Measurements from ENCODE around the gene KRTAP9-3. TPM values are rescaled to one million over a fixed set of nuclear protein-coding genes. Genes with fewer than 3 reads are reported as not detected.
"Not testable (repeated sequence)": the region's sequence is repeated elsewhere in the genome, so short reads cannot be mapped to it uniquely, and the experiment has no call there.

Gene KRTAP9-3
- total RNA-seq, 1 donor from 2014 or later, result not detected

DNA sequence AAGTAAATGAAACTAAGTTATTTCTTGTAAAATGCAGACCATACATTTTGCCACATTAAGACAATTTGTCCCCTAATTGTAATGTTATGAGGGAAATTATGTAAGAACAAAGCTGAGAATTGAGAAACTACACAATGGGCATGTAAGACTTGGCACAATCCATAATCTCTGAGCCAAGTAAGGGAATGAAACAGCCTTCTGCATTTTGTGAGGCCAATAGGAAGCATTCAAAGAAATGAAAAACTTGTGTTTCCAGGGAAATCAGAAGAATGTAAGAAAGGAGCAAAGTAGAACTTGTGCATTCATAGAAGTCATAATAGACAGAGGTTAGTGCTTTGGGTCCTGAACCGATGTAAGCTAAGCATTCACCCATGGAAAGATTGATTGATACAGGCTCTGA lies 19.0 kb downstream of the KRTAP9-3 start:
- no peak for DNase-seq

DNA sequence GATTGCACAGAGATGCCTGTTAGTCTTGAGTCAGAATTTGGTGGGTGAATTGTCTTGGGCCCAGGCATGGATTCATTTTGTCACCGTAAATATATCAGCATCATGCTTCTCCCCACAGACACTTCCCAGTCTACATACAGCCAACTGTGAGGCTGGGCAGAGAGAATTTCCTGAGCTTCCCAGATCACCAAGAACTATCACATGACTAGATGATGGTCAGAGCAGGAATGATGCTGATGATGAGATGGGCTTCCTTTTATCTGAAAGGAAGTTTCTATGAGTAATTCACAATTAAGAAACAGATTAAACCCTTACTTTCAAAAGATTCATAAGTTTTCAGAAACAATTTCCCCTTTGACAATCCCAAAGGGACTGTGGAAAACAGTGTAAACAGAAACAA lies 22.6 kb downstream of the KRTAP9-3 start:
- DNase-seq, result no peak

DNA sequence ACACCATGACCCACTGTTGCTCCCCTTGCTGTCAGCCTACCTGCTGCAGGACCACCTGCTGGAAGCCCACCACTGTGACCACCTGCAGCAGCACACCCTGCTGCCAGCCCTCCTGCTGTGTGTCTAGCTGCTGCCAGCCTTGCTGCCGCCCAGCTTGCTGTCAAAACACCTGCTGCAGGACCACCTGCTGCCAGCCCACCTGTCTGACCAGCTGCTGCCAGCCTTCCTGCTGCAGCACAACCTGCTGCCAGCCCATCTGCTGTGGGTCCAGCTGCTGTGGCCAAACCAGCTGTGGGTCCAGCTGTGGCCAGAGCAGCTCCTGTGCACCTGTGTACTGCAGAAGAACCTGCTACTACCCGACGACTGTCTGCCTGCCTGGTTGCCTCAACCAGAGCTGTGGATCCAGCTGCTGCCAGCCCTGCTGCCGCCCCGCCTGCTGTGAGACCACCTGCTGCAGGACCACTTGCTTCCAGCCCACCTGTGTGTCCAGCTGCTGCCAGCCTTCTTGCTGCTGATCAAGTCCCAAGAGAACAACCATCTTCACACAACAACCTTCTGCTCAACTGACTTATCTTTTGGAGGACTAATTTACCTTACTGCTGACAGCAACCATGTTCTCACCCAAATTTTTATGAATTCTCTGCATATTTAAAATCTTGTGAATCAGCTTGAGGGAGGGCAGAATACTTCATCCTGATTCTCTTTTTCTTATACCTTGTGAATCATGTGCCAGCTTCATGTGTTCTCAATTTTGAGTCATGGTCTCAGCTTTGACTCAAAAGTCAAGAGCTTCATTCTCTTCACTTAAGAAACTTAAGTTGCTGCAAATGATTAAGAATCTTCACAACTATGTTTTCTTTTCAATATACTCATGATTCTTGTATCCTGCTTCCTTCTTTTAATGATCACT lies 23.4 kb downstream of the KRTAP9-3 start, which contains the start of gene KRTAP9-9:
Gene KRTAP9-9, plus strand, starts transcription at position 4 of the 910 bp plus-strand sequence.
- DNase-seq, result not testable (repeated sequence)

DNA sequence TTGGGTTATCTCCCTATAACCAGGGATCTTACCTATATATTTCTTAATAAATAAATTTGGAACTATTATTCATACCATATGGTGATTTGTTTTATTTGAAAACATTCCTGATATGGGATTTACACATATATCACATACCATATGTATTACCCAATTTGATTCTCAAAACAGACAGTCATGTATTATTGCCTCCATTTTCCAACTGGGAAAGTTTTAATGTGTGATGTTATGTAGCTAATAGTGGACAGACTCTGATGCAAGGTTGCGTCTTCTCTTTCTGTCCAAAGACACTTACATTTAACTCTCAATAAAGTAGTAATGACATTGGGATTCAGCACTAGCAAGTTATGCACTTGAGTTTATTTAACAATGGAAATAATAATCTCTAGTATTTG lies 24.0 kb downstream of the KRTAP9-3 start:
- no peak for DNase-seq

DNA sequence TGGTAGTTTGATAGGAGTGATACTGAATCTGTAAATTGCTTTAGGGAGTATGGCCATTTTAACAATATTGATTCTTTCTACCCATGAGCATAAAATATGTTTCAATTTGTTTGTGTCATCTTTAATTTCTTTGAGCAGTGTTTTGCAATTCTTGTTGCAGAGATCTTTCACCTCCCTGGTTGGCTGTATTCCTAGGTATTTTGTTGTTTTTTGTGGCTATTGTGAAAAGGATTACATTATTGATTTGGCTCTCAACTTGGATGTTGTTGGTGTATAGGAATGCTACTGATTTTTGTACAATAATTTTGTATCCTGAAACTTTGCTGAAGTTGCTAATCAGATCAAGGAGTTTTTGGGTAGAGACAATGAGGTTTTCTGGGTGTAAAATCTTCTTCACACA lies 26.2 kb downstream of the KRTAP9-3 start:
- no peak for DNase-seq

DNA sequence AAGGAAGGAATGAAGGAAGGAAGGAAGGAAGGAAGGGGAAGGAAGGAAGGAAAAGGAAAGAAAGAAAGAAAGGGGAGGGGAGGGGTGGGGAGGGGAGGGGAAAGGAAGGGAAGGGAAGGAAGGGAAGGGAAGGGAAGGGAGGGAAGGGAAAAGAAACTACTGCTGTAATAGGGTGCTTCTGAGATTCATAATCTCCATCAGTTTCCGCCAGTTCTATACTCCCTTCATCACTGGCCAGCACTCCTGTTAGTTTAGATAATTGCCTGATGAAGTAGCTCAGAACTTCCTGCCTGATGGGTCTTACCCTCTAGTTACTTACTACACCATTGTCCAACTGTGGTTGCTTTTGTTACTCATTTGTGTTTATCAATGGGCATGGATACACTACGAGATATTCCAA lies 31.0 kb downstream of the KRTAP9-3 start:
- no peak for DNase-seq

DNA sequence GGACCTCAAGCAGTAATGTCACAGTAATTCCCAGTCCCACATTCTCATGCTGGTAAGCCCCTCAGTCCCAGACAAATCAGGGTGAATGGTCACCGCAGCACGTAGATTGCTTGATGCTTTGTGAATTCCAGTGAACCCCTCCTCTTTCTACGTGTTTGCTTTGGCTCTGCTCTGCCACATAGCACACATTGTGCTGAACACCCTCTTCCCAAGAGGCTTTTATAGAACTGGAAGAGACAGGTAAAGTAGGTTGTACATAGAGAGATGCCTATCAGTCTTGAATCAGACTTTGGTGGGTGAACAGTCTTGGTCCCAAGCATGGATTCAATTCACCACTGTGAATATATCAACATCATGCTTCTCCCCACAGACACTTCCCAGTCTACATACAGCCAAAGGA lies 32.4 kb downstream of the KRTAP9-3 start:
- no peak for DNase-seq

DNA sequence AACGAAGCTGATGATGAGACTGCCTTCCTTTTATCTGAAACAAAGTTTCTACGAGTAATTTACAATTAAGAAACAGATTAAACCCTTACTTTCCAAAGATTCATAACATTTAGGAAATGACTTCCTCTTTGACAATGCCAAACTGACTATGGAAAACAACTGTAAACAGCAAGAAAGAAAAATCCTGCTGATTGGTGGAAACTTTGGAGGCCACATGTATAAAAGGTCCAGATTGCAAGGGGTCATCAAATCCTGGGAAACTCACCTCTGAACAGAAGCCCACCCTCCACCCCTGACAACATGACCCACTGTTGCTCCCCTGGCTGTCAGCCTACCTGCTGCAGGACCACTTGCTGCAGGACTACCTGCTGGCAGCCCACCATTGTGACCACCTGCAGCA lies 32.8 kb downstream of the KRTAP9-3 start, which contains the start of gene KRTAP9-6:
Gene KRTAP9-6, plus strand, starts transcription at position 301 of the 400 bp plus-strand sequence. Its CDS starts 0 bp downstream, at position 301.
- DNase-seq, result no peak

DNA sequence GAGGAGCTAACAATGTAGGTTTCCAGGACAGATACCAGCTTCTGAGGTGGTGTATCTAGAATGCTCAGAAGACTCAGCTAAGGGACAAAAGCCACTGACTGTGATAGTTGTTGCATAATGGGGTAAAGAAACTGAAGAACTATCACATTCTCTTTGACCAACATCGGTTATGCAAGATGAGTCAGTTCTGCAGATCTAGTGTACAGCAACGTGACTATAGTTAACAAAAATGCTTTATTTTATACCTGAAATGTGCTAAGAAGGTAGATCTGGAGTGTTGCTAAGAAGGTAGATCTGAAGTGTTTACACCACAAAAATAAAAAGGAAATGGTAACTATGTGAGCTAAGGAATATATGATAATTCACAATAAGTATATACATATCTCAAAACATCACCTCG lies 35.5 kb downstream of the KRTAP9-3 start:
- no peak for DNase-seq

DNA sequence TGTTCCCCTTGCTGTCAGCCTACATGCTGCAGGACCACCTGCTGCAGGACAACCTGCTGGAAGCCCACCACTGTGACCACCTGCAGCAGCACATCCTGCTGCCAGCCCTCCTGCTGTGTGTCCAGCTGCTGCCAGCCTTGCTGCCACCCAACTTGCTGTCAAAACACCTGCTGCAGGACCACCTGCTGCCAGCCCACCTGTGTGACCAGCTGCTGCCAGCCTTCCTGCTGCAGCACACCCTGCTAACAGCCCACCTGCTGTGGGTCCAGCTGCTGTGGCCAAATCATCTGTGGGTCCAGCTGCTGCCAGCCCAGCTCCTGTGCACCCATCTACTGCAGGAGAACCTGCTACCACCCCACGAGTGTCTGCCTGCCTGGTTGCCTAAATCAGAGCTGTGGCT lies 39.1 kb downstream of the KRTAP9-3 start:
- DNase-seq, result not testable (repeated sequence)

DNA sequence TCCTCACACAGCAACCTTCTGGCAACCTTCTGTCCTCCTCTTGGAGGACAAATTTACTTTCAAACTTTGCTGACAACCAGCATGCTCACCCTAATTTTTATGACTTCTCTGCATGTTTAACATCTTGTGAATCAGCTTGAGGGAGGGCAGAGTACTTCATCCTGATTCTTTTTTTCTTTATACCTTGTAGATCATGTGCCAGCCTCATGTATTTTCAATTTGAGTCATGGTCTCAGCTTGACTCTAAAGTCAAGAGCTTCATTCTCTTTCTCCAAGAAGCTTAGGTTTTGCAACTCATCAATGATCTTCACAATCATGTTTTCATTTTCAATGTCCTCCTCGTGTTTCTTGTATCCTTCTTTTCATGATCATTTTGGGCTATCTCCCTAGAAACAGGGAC lies 39.6 kb downstream of the KRTAP9-3 start:
- no peak for DNase-seq

DNA sequence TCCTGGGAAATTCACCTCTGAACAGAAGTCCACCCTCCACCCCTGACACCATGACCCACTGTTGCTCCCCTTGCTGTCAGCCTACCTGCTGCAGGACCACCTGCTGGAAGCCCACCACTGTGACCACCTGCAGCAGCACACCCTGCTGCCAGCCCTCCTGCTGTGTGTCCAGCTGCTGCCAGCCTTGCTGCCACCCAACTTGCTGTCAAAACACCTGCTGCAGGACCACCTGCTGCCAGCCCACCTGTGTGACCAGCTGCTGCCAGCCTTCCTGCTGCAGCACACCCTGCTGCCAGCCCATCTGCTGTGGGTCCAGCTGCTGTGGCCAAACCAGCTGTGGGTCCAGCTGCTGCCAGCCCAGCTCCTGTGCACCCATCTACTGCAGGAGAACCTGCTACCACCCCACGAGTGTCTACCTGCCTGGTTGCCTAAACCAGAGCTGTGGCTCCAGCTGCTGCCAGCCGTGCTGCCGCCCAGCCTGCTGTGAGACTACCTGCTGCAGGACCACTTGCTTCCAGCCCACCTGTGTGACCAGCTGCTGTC lies 43.5 kb downstream of the KRTAP9-3 start, which contains the start of gene KRTAP9-7:
Gene KRTAP9-7, plus strand, starts transcription at position 51 of the 543 bp plus-strand sequence. Its CDS starts 0 bp downstream, at position 51.
- DNase-seq, result not testable (repeated sequence)

DNA sequence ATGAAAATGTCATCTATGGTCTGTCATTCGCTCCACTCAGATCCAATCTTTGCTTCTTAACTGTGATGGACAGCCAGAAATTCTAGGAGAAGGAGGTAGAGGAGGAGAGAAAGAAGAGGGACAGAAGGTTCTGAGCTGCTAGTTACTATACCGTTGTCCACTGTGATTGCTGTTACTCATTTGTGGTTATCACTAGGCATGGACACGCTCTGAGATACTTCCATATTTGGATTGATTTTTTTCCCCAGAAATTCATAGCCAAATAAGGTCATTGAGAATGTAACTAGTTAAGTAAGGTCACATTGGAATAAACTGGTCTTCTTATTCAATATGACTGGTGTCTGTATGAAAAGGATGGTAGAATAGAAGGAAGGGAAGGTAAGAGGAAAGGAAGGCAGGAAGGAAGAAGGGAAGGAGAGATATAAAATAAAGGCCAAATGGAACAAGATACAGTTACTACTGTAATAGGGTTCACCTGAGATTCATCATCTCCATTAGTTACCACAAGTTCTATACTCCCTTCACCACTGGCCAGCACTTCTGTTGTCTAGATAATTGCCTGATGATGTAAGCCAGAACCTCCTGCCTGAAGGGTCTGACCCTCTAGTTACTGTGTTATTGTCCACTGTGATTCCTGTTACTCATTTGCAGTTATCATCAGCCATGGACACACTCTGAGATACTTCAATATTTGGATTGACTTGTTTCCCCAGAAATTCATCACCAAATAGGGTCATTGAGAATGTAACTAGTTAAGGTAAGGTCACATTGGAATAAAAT lies 46.1 kb downstream of the KRTAP9-3 start:
- no peak for DNase-seq

Other genes starting within 250 kb of the KRTAP9-3 start
- gene KRT40, start 248.1 kb upstream of the KRTAP9-3 start, total RNA-seq, result not detected in 2 replicates
- not detected in 2 replicates for gene KRTAP3-3, start 238.3 kb upstream of the KRTAP9-3 start, total RNA-seq
- gene KRTAP3-2, start 232.5 kb upstream of the KRTAP9-3 start, total RNA-seq, result not detected in 2 replicates
- not detected in 2 replicates for gene KRTAP3-1, start 223.3 kb upstream of the KRTAP9-3 start, total RNA-seq
- gene KRTAP1-5, start 205.2 kb upstream of the KRTAP9-3 start, total RNA-seq, result not detected in 2 replicates
- not detected in 2 replicates for gene KRTAP1-4, start 202.3 kb upstream of the KRTAP9-3 start, total RNA-seq
- gene KRTAP1-3, start 197.6 kb upstream of the KRTAP9-3 start, total RNA-seq, result not detected in 2 replicates
- not detected in 2 replicates for gene KRTAP1-1, start 191.0 kb upstream of the KRTAP9-3 start, total RNA-seq
- not detected in 2 replicates for gene KRTAP2-1, start 185.1 kb upstream of the KRTAP9-3 start, total RNA-seq
- not detected in 2 replicates for gene KRTAP2-2, start 177.2 kb upstream of the KRTAP9-3 start, total RNA-seq
- not detected in 2 replicates for gene KRTAP2-3, start 172.3 kb upstream of the KRTAP9-3 start, total RNA-seq
- not detected in 2 replicates for gene KRTAP2-4, start 166.6 kb upstream of the KRTAP9-3 start, total RNA-seq
- not detected in 2 replicates for gene KRTAP4-7, start 148.3 kb upstream of the KRTAP9-3 start, total RNA-seq
- not detected in 2 replicates for gene KRTAP4-8, start 134.3 kb upstream of the KRTAP9-3 start, total RNA-seq
- gene KRTAP4-16, start 130.2 kb upstream of the KRTAP9-3 start, total RNA-seq, result not detected in 2 replicates
- gene KRTAP4-9, start 127.1 kb upstream of the KRTAP9-3 start, total RNA-seq, result not detected in 2 replicates
- gene KRTAP4-11, start 114.1 kb upstream of the KRTAP9-3 start, total RNA-seq, result not detected in 2 replicates
- gene KRTAP4-12, start 108.3 kb upstream of the KRTAP9-3 start, total RNA-seq, result not detected in 2 replicates
- 0.19 TPM in 1 of 2 replicates, not detected in the other for gene KRTAP4-6, start 91.9 kb upstream of the KRTAP9-3 start, total RNA-seq
- not detected in 2 replicates for gene KRTAP4-5, start 82.6 kb upstream of the KRTAP9-3 start, total RNA-seq
- not detected in 2 replicates for gene KRTAP4-4, start 71.7 kb upstream of the KRTAP9-3 start, total RNA-seq
- gene KRTAP4-3, start 64.2 kb upstream of the KRTAP9-3 start, total RNA-seq, result not detected in 2 replicates
- not detected in 2 replicates for gene KRTAP4-2, start 54.2 kb upstream of the KRTAP9-3 start, total RNA-seq
- gene KRTAP4-1, start 47.5 kb upstream of the KRTAP9-3 start, total RNA-seq, result not detected in 2 replicates
- not detected in 2 replicates for gene KRTAP9-1, start 42.6 kb upstream of the KRTAP9-3 start, total RNA-seq
- not detected in 2 replicates for gene KRTAP9-2, start 5.8 kb upstream of the KRTAP9-3 start, total RNA-seq
- not detected in 2 replicates for gene KRTAP9-8, start 5.5 kb downstream of the KRTAP9-3 start, total RNA-seq
- gene KRTAP9-4, start 17.2 kb downstream of the KRTAP9-3 start, total RNA-seq, result not detected in 2 replicates
- not detected in 2 replicates for gene KRTAP9-9, start 22.9 kb downstream of the KRTAP9-3 start, total RNA-seq
- gene KRTAP9-6, start 32.9 kb downstream of the KRTAP9-3 start, total RNA-seq, result not detected in 2 replicates
- gene KRTAP9-7, start 43.2 kb downstream of the KRTAP9-3 start, total RNA-seq, result not detected in 2 replicates
- gene KRTAP29-1, start 70.4 kb downstream of the KRTAP9-3 start, total RNA-seq, result not detected in 2 replicates
- 0.05 TPM in 1 of 2 replicates, not detected in the other for gene KRTAP16-1, start 76.9 kb downstream of the KRTAP9-3 start, total RNA-seq
- not detected in 2 replicates for gene KRTAP17-1, start 83.3 kb downstream of the KRTAP9-3 start, total RNA-seq
- not detected in 2 replicates for gene KRT33A, start 118.4 kb downstream of the KRTAP9-3 start, total RNA-seq
- gene KRT33B, start 137.4 kb downstream of the KRTAP9-3 start, total RNA-seq, result not detected in 2 replicates
- gene KRT34, start 149.9 kb downstream of the KRTAP9-3 start, total RNA-seq, result 0.51 TPM in 1 of 2 replicates, not detected in the other
- not detected in 2 replicates for gene KRT31, start 165.2 kb downstream of the KRTAP9-3 start, total RNA-seq
- gene KRT37, start 192.1 kb downstream of the KRTAP9-3 start, total RNA-seq, result not detected in 2 replicates
- gene KRT38, start 208.5 kb downstream of the KRTAP9-3 start, total RNA-seq, result not detected in 2 replicates
- not detected in 2 replicates for gene KRT32, start 234.9 kb downstream of the KRTAP9-3 start, total RNA-seq
- not detected in 2 replicates for gene KRT35, start 248.7 kb downstream of the KRTAP9-3 start, total RNA-seq